GM21723 (cell line): ENCODE data around the gene STAP1.
"Not testable (repeated sequence)": the region's sequence is repeated elsewhere in the genome, so short reads cannot be mapped to it uniquely, and the experiment has no call there.

Experiments
- ATAC-seq: cut with Tn5 transposase; IDR thresholded peaks from one replicate; pipeline ENCODE4 v1.9.1; 2021; ENCODE audit warnings: mild to moderate bottlenecking, moderate library complexity; ENCODE audit not compliant: unreplicated experiment

STAP1 gene

DNA sequence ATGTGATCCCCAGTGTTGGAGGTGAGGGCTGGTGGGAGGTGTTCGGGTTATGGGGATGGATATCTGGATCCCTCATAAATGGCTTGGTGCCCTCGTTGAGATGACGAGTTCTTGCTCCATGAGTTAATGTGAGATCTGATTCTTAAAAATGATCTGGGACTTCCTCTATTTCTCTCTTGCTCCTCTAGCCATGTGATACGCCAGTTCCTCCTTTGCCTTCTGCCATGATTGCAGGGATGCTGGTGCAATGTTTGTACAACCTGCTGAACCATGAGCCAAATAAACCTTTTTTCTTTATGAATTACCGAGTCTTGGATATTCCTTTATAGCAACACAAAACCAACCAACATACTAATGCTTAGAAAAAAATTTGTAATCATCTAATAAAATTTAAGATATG lies 56.6 kb downstream of the STAP1 start:
- ATAC-seq, result no peak

DNA sequence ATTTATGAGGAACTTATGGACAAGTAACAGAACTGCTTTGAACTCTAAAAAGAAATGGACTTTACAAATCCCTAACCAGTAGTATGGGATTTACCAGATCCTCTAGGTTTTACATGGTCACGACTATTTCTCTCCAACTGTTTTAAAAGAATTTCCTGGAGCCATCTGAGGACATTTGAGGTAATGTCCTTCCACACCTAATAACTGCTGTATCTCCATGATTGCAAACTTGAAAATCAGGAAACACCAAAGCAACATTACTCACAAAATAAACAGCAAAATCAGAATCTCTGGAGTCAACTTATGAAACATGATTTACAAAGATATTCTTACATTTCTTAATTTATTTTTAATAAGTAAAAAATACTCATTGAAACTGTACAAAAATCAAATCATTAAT lies 58.0 kb downstream of the STAP1 start:
- ATAC-seq, result no peak

DNA sequence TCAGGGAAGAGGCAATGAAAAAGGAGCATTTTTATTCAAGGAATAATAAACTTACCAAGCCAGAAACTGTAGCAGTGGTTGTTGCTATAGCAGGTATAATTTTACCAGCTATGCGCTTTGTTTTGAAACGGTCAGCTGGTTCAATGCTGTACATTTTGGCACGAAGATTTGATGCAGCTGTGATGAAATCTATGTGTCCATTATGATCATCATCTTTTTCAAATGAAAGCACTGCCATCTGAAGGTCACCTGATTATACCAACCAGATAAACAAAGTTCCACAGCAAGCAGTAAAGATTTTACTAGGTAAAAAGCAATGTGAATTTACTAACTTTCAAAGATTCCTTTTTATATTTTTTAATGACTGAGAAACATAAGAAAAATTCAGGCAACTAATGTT lies 66.4 kb downstream of the STAP1 start:
- ATAC-seq, result no peak

DNA sequence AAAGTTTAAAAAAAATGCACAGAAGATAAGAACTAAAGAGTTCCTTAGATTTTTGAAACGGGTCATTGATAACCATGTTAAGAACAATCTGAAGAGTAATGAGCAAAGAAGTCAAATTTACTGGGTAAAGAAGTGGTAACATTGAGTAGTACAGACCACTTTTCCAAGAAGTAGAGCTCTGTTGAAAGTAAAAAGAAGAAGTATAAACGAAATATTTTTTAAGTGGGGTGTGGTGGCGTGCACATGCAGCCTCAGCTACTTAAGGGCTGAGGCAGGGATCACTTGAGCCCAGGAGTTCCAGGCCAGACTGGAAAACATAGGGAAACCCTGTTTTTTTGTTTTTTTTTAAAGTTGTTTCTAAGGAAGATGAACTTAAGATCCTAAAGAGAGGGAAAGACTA lies 74.0 kb downstream of the STAP1 start:
- ATAC-seq, result peak; percentile 56

DNA sequence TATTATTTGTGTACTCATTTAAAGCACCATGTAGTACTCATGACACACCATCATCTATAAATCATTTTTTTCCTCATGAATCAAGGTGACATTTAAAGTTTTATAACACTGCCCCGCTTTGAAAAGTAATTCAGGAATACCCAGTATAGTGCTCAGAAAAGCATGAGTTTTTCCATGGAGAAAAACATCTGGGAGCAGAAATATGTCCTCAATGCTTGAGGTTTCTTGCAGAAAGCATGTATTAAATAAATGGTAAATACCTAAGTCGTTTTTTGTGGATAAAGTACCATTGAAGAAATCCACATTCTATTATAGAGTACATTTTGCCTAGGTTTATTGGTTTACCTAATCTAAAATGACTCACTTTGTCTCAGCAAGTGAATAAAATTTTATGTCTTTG lies 76.2 kb downstream of the STAP1 start:
- ATAC-seq, result no peak

DNA sequence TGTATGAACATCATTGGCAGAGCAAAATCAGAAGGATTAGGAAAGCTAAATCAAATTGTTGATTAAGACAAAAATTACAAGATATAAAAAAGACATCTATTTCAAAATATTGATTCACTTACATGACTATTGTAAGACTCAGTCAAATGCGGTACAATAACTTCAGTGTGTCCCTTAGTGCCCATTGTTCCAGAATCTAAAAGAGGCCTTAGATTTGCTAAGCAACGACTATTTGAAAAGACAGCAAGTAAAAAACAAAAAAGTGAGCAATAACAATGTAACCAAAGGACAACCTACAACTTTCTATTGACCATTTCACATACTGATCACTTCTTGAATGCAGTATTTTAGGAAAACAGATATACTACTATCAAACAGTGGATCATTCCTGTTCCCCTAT lies 76.8 kb downstream of the STAP1 start:
- ATAC-seq, result no peak

DNA sequence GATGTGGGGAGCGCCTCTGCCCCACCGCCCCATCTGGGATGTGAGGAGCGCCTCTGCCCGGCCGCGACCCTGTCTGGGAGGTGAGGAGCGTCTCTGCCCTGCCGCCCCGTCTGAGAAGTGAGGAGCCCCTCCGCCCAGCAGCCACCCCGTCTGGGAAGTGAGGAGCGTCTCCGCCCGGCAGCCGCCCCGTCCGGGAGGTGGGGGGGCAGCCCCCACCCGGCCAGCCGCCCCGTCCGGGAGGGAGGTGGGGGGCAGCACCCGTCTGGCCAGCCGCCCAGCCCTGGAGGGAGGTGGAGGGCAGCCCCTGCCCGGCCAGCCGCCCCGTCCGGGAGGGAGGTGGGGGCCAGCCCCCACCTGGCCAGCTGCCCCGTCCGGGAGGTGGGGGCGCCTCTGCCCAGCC lies 78.5 kb downstream of the STAP1 start:
- ATAC-seq, result not testable (repeated sequence)

DNA sequence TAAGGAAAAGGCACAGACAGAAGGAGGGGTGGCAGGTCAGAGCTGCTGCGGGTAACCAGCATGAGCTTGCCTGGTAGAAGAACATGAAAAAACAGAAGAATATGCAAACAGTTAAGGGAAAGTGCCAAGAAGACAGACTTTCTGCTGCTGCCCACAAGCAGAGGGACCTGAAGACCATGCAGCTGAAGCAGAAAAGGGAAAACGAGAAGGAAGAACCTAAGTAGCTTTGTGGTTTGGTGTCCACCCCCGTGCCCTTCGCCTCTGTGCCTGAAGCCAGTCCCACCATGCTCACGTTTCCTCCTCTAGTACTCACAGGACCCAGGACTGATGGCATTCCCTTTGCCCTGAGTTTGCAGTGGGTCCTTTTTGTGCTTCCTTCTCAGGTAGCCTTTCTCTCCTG lies 79.6 kb downstream of the STAP1 start:
- ATAC-seq, result no peak

DNA sequence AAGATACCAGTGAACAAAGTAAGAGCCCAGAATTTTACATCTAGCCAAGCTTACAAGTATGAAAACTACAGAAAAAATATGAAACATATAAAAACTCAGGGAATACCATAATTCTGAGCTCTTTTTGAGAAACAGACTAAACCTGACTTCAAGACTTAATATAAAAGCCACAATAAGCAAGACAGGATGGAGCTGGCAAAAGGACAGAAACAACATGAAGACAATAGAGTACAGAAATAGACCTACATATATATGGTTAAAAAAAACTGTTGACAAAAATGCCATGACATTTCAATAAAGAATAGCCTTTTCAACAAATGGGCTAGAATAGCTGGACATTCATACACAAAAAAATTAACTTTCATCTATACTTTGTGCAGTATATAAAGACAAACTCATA lies 93.0 kb downstream of the STAP1 start:
- ATAC-seq, result no peak
